Stomach (tissue), 9 donors: ENCODE results near the gene LRMDA. TPM values are rescaled to one million over a fixed set of nuclear protein-coding genes. Genes with fewer than 3 reads are reported as not detected.

Source experiments
- DNase-seq, 2 donors: peaks; one replicate each; pipeline versions ENCODE4 v3.0.0 to v3.0.0-alpha.2; 2013 to 2019
- H3K27ac ChIP-seq, 5 donors: fragments of 200-600 bp in 4 of 5; sonication (generic) in 4 of 5; one replicate each; pipeline ENCODE4 v1.5.1; 2013 to 2019; ENCODE audit warnings: mild to moderate bottlenecking in 1 of 5, moderate library complexity in 1 of 5
- H3K27me3 ChIP-seq, 3 donors: fragments of 200-600 bp; sonication (generic); one replicate each; pipeline ENCODE4 v1.5.1; 2017 to 2019; ENCODE audit warnings: mixed run types in 1 of 3
- H3K36me3 ChIP-seq, 4 donors: fragments of 200-600 bp; sonication (generic); 1 replicate in 3 of 4; 2 replicates in 1 of 4; pipeline ENCODE4 v1.5.1; 2016 to 2019
- H3K4me1 ChIP-seq, 4 donors: fragments of 200-600 bp; sonication (generic); one replicate each; pipeline ENCODE4 v1.5.1; 2016 to 2019
- H3K4me3 ChIP-seq, 4 donors: fragments of 200-600 bp; sonication (generic) in 3 of 4; one replicate each; pipeline ENCODE4 v1.5.1; 2016 to 2019; ENCODE audit warnings: mild to moderate bottlenecking in 1 of 4
- H3K9me3 ChIP-seq, 4 donors: fragments of 200-600 bp; sonication (generic); one replicate each; pipeline ENCODE4 v1.5.1; 2016 to 2019
- CTCF ChIP-seq, 7 experiments: fragments of 450-650 bp in 4 of 7; fragments of 200-600 bp in 3 of 7; sonication (generic) in 3 of 7; IDR thresholded peaks; one replicate each; pipeline ENCODE4 v1.5.1; 2016 to 2019; ENCODE audit warnings: antibody characterized with exemption in 7 of 7, control low read depth in 2 of 7, mild to moderate bottlenecking in 1 of 7
- EP300 ChIP-seq: sonication (generic); formaldehyde crosslinking; IDR thresholded peaks from one replicate; pipeline ENCODE4 v1.6.1; 2017; ENCODE audit warnings: antibody characterized with exemption
- POLR2A ChIP-seq, 4 donors: fragments of 450-650 bp; IDR thresholded peaks; one replicate each; pipeline ENCODE4 v1.6.1; 2016; ENCODE audit warnings: antibody characterized with exemption in 4 of 4, control low read depth in 2 of 4, mild to moderate bottlenecking in 1 of 4, moderate library complexity in 1 of 4
- POLR2AphosphoS5 ChIP-seq, 3 donors: sonication (generic); formaldehyde crosslinking; IDR thresholded peaks; one replicate each; pipeline ENCODE4 v1.6.1; 2016; ENCODE audit warnings: antibody characterized with exemption in 3 of 3
- WGBS, 5 donors: extraction: QIAGEN DNeasy Blood & Tissue Kit in 3 of 5; methylation state at CpG; one replicate each; pipeline versions ENCODE4 v1.1.5 to v1.1.7; 2013 to 2018; 5-methylcytosine and 5-hydroxymethylcytosine counted together
- intact Hi-C: fragments of 100-400 bp; cut with DNase I; formaldehyde crosslinking; loops from one replicate; pipeline ENCODE4 v1.15.1; 2023; ENCODE audit warnings: low total_unique reads
- polyA plus RNA-seq, 3 donors: library from polyadenylated mRNA; stranded (reverse); fragments of 200-250 nt; gene quantifications; one replicate each; pipeline ENCODE4 v1.2.3, GENCODE V29; 2013
- total RNA-seq, 5 donors: library from RNA; depleted of rRNA; stranded (reverse); fragments of >200 nt; gene quantifications; one replicate each; pipeline versions ENCODE4 v1.1.0 to v1.2.3, GENCODE V29; 2014 to 2016
- donor health status: healthy with polysubstance abuse.
- donor health status: Bipolar disorder and iron deficiency.
- donor health status: healthy.

Gene LRMDA
- total and polyA plus RNA-seq, 8 donors, result 1.3 to 30.2 (median 13.6) TPM; not detected in 1

- intact Hi-C loops, result no loop called here
- DNase-seq, result no peak
- H3K4me3 ChIP-seq, result no peak overlapping the region
- WGBS, 5 donors, result 77 to 98% (median 87%) methylated on average over 4 to 5 of the region's 5 CpGs
- no peak for TF ChIP-seq CTCF (IDR thresholded peaks at IDR 0.05)
- TF ChIP-seq EP300, result no peak
- TF ChIP-seq POLR2AphosphoS5 (IDR thresholded peaks at IDR 0.05), result no peak
- no peak for TF ChIP-seq POLR2A (IDR thresholded peaks at IDR 0.05)
- no peaks in the 10 kb centered on the region for H3K27me3 ChIP-seq
- no peaks in the 10 kb centered on the region for H3K4me1 ChIP-seq
- no peaks in the 10 kb centered on the region for H3K9me3 ChIP-seq
- H3K27ac ChIP-seq, result no peak overlapping the region
- no peaks in the 10 kb centered on the region for H3K36me3 ChIP-seq
Measured at GRCh38 chr10:76541852-76542251, 1110.4 kb downstream of the LRMDA start.

GRCh38 chr10:76542307-76542930, 1111.0 kb downstream of the LRMDA start:
- Histone ChIP-seq H3K4me1 (peaks cover 0 to 5% (median 2%) of the 10 kb centered on the region in 4 donors), H3K4me3 (no peak overlapping the region), H3K9me3 (no peaks in the 10 kb centered on the region), H3K36me3 (no peaks in the 10 kb centered on the region), H3K27me3 (no peaks in the 10 kb centered on the region), H3K27ac (no peak overlapping the region)
- intact Hi-C loops, result no loop called here
- TF ChIP-seq EP300, result no peak
- no peak for TF ChIP-seq CTCF (IDR thresholded peaks at IDR 0.05)
- TF ChIP-seq POLR2AphosphoS5 (IDR thresholded peaks at IDR 0.05), result no peak
- no peak for TF ChIP-seq POLR2A (IDR thresholded peaks at IDR 0.05)
- no peak for DNase-seq
- 90 to 96% (median 93%) methylated on average over 6 of the region's 6 CpGs for WGBS, 5 donors

- no peak for DNase-seq
- peaks cover 0 to 9% (median 6%) of the 10 kb centered on the region in 4 donors for H3K4me1 ChIP-seq
- intact Hi-C loops, result no loop called here
- H3K36me3 ChIP-seq, result no peaks in the 10 kb centered on the region
- no peaks in the 10 kb centered on the region for H3K27me3 ChIP-seq
- H3K4me3 ChIP-seq, result no peak overlapping the region
- WGBS, 5 donors, result 80 to 94% (median 92%) methylated on average over 4 of the region's 4 CpGs
- H3K27ac ChIP-seq, result no peak overlapping the region
- H3K9me3 ChIP-seq, result no peaks in the 10 kb centered on the region
- no peak for TF ChIP-seq EP300
- TF ChIP-seq POLR2A (IDR thresholded peaks at IDR 0.05), result no peak
- no peak for TF ChIP-seq CTCF (IDR thresholded peaks at IDR 0.05)
- no peak for TF ChIP-seq POLR2AphosphoS5 (IDR thresholded peaks at IDR 0.05)
Measured at GRCh38 chr10:76543655-76544054, 1112.2 kb downstream of the LRMDA start.

GRCh38 chr10:76544789-76545188, 1113.4 kb downstream of the LRMDA start:
- 30 to 61% (median 50%) methylated on average over 1 of the region's 1 CpG for WGBS, 5 donors
- H3K4me3 ChIP-seq, result no peak overlapping the region
- peaks cover 0 to 14% (median 6%) of the 10 kb centered on the region in 4 donors for H3K4me1 ChIP-seq
- no peak for DNase-seq
- no peaks in the 10 kb centered on the region for H3K36me3 ChIP-seq
- no peaks in the 10 kb centered on the region for H3K9me3 ChIP-seq
- no peaks in the 10 kb centered on the region for H3K27me3 ChIP-seq
- intact Hi-C loops, result no loop called here
- TF ChIP-seq EP300 (no peak), POLR2A (IDR thresholded peaks at IDR 0.05) (no peak), POLR2AphosphoS5 (IDR thresholded peaks at IDR 0.05) (no peak)
- no peak overlapping the region for H3K27ac ChIP-seq

GRCh38 chr10:76546411-76546810, 1115.0 kb downstream of the LRMDA start:
- Histone ChIP-seq H3K36me3 (no peaks in the 10 kb centered on the region), H3K9me3 (no peaks in the 10 kb centered on the region), H3K27me3 (no peaks in the 10 kb centered on the region), H3K4me1 (peaks cover 0 to 22% (median 6%) of the 10 kb centered on the region in 4 donors), H3K27ac (no peak overlapping the region), H3K4me3 (no peak overlapping the region)
- intact Hi-C loops, result no loop called here
- no peak for DNase-seq
- TF ChIP-seq POLR2AphosphoS5 (IDR thresholded peaks at IDR 0.05) (no peak), CTCF (IDR thresholded peaks at IDR 0.05) (no peak), EP300 (no peak), POLR2A (IDR thresholded peaks at IDR 0.05) (no peak)
- 74 to 94% (median 80%) methylated on average over 2 of the region's 2 CpGs for WGBS, 5 donors
